K562 (cell line): ENCODE measurements around the gene LY6G6D. TPM values are rescaled to one million over a fixed set of nuclear protein-coding genes. Genes with fewer than 3 reads are reported as not detected.
A peak's percentile ranks its signal among the peaks of the same experiment; 100 is the strongest.

Source experiments
- BCL6 ChIP-seq: fragments of 250-450 bp; sonication (Bioruptor Pico); IDR thresholded peaks from 2 replicates; pipeline ENCODE4 v1.4.0; 2020
- CBX3 ChIP-seq, 2 experiments: IDR thresholded peaks; 1 replicate in 1 of 2; 2 replicates in 1 of 2; pipeline ENCODE4 v1.6.1; 2012; ENCODE audit warnings: inconsistent platforms in 2 of 2, low read length in 2 of 2, borderline replicate concordance in 1 of 2, control low read depth in 1 of 2
- CXXC5 ChIP-seq: fragments of 250-450 bp; sonication (Bioruptor Pico); IDR thresholded peaks from 2 replicates; pipeline ENCODE4 v1.8.0; 2022; ENCODE audit warnings: inconsistent platforms, mild to moderate bottlenecking, moderate library complexity
- FOXP4 ChIP-seq: sonication (generic); formaldehyde crosslinking; IDR thresholded peaks from 2 replicates; pipeline ENCODE4 v1.8.0; 2022; ENCODE audit warnings: mild to moderate bottlenecking, missing genetic modification reagents, borderline replicate concordance
- JUND ChIP-seq, 2 experiments: IDR thresholded peaks; 2 replicates in 1 of 2; 3 replicates in 1 of 2; pipeline ENCODE4 v1.6.1; 2011; ENCODE audit warnings: borderline replicate concordance in 2 of 2, low read depth in 2 of 2, low read length in 2 of 2, improper control_type of control experiment in 1 of 2, missing biosample characterization in 1 of 2, missing genetic modification characterization in 1 of 2, missing genetic modification reagents in 1 of 2
- KLF6 ChIP-seq: fragments of 250-450 bp; sonication (Bioruptor Pico); IDR thresholded peaks from 2 replicates; pipeline ENCODE4 v1.4.0; 2020; ENCODE audit warnings: mild to moderate bottlenecking, moderate library complexity, borderline replicate concordance
- MTA1 ChIP-seq: fragments of 450-650 bp; IDR thresholded peaks from 2 replicates; pipeline ENCODE4 v1.6.1; 2017; ENCODE audit warnings: borderline replicate concordance
- NR4A1 ChIP-seq, 2 experiments: fragments of 250-450 bp in 1 of 2; fragments of 450-650 bp in 1 of 2; sonication (Bioruptor Pico) in 1 of 2; IDR thresholded peaks; 2 replicates each; pipeline versions ENCODE4 v1.4.0 to v1.6.1; 2016 to 2020; ENCODE audit warnings: mild to moderate bottlenecking in 2 of 2, missing compliant biosample characterization in 1 of 2, missing genetic modification characterization in 1 of 2, moderate library complexity in 1 of 2
- PHB ChIP-seq: fragments of 250-450 bp; sonication (Bioruptor Pico); IDR thresholded peaks from 2 replicates; pipeline ENCODE4 v1.5.0; 2021
- RBM15 ChIP-seq: fragments of 200-400 bp; formaldehyde crosslinking; IDR thresholded peaks from 2 replicates; pipeline ENCODE4 v1.6.1; 2018; ENCODE audit warnings: mild to moderate bottlenecking, low read length, moderate library complexity; ENCODE audit not compliant: insufficient read depth
- RBM34 ChIP-seq: fragments of 200-400 bp; formaldehyde crosslinking; IDR thresholded peaks from 2 replicates; pipeline ENCODE4 v1.6.1; 2018; ENCODE audit warnings: low read length, borderline replicate concordance; ENCODE audit not compliant: insufficient read depth
- ZBTB12 ChIP-seq: fragments of 250-450 bp; sonication (Bioruptor Pico); IDR thresholded peaks from 2 replicates; pipeline ENCODE4 v1.4.0; 2020
- ZNF280B ChIP-seq: fragments of 250-450 bp; sonication (Bioruptor Pico); IDR thresholded peaks from 2 replicates; pipeline ENCODE4 v1.5.1; 2021; ENCODE audit warnings: mild to moderate bottlenecking
- ZNF668 ChIP-seq: fragments of 250-450 bp; sonication (Bioruptor Pico); IDR thresholded peaks from 2 replicates; pipeline ENCODE4 v1.8.0; 2022; ENCODE audit warnings: mild to moderate bottlenecking, inconsistent platforms
- polyA plus RNA-seq, 8 experiments: library from polyadenylated mRNA; depleted of rRNA in 4 of 8; stranded (reverse) in 5 of 8; unstranded in 3 of 8; fragments of >200 nt; fragmentation: Nextera tagmentation in 2 of 8; fragmentation: Illumina TruSeq in 1 of 8; extraction: Ambion mirVana in 2 of 8; extraction: Trizol in 1 of 8; gene quantifications; 2 replicates each; pipeline versions ENCODE4 v1.2.1 to v1.2.3, GENCODE V29; 2011 to 2014; ENCODE audit warnings: inconsistent platforms in 1 of 8, missing spikeins in 1 of 8
- total RNA-seq, 7 experiments: library from RNA; depleted of rRNA in 6 of 7; stranded (reverse); fragments of >200 nt in 6 of 7; fragmentation: Illumina TruSeq in 2 of 7; extraction: Trizol in 2 of 7; gene quantifications; 2 replicates each; pipeline versions ENCODE4 v1.2.1 to v1.2.3, GENCODE V29; 2011 to 2021; ENCODE audit warnings: low replicate concordance in 1 of 7
- TF ChIP-seq, protein P1 (sequence below): IDR thresholded peaks from 2 replicates; pipeline ENCODE4 v1.6.1; 2012; ENCODE audit warnings: low read depth, low read length, improper control_type of control experiment, borderline replicate concordance

Gene LY6G6D
- total and polyA plus RNA-seq, 9 of the 15 experiments (the other 6 are each of a cell fraction or from before 2014, with no cell fraction given), result 0.30 to 0.38 TPM; not detected in 7

- no peak for TF ChIP-seq ZNF280B
- no peak for TF ChIP-seq PHB
- no peak; the same call in 1 of the 2 replicates for TF ChIP-seq BCL6 (CRISPR knock-in tag)
- peak; percentile 98; the same call in 1 of the 2 replicates for TF ChIP-seq FOXP4 (CRISPR knock-in tag)
- no peak; the same call in 1 of the 2 replicates for TF ChIP-seq ZBTB12
- no peak for TF ChIP-seq RBM34
- no peak for TF ChIP-seq RBM15
- TF ChIP-seq CBX3 (IDR thresholded peaks at IDR 0.05; ENCODE audit: borderline replicate concordance in 1 of 2, low read length in 2 of 2), result peak in 1 of 2 experiments; percentile 97; a peak in 1 of 3 replicates
- TF ChIP-seq MTA1, result peak; percentile 49; the same call in 1 of the 2 replicates
- TF ChIP-seq JUND (IDR thresholded peaks at IDR 0.05; ENCODE audit: borderline replicate concordance, low read depth, low read length), result peak; percentile 72
- peak; percentile 56; the same call in 1 of the 3 replicates for TF ChIP-seq JUND (tag; IDR thresholded peaks at IDR 0.05; ENCODE audit: borderline replicate concordance, low read depth, low read length)
- TF ChIP-seq KLF6 (CRISPR knock-in tag), result peak; percentile 86
- TF ChIP-seq, protein P1, sequence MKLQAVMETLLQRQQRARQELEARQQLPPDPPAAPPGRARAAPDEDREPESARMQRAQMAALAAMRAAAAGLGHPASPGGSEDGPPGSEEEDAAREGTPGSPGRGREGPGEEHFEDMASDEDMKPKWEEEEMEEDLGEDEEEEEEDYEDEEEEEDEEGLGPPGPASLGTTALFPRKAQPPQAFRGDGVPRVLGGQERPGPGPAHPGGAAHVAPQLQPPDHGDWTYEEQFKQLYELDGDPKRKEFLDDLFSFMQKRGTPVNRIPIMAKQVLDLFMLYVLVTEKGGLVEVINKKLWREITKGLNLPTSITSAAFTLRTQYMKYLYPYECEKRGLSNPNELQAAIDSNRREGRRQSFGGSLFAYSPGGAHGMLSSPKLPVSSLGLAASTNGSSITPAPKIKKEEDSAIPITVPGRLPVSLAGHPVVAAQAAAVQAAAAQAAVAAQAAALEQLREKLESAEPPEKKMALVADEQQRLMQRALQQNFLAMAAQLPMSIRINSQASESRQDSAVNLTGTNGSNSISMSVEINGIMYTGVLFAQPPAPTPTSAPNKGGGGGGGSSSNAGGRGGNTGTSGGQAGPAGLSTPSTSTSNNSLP, result 0 out of 2 replicates have a peak, but pooled peaks have one; percentile 11
- TF ChIP-seq NR4A1 (CRISPR knock-in tag; IDR thresholded peaks at IDR 0.05), result peak; percentile 88
- peak; percentile 63 for TF ChIP-seq NR4A1 (tag; IDR thresholded peaks at IDR 0.05)
- TF ChIP-seq ZNF668 (CRISPR knock-in tag), result peak; percentile 53; the same call in 1 of the 2 replicates
- peak; percentile 99 for TF ChIP-seq CXXC5 (CRISPR knock-in tag)
Measured at GRCh38 chr6:31739639-31740396, 24.7 kb downstream of the LY6G6D start, which contains the start of gene MSH5 (continued).
